PC-9 (cell line): ENCODE data around the gene PTPN18.

Experiments used
- CTCF ChIP-seq: fragments of 200-600 bp; sonication (generic); conservative IDR thresholded peaks from 2 replicates; pipeline ENCODE4 v1.6.1; 2017; ENCODE audit warnings: mixed run types, antibody characterized with exemption, mild to moderate bottlenecking, moderate library complexity
- EZH2 ChIP-seq: fragments of 200-600 bp; sonication (generic); IDR thresholded peaks from 2 replicates; pipeline ENCODE4 v1.8.0; 2017; ENCODE audit warnings: antibody characterized with exemption, low read depth

DNA sequence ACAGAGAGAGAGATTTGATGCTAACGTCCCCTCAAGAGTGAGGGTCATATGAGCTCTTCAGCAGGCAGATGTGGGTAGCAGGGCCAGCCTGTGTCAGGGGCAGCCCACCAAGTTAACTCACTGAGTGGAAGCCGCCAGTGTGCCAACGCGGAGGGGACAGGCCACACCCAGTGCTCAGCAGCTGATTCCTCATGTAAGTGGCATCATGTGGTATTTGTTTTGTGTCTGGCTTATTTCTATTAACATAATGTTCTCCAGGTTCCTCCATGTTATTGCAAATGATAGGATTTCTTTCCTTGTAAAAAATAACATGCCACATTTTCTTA is 9.2 kb upstream of the PTPN18 start:
- TF ChIP-seq CTCF (no peak), EZH2 (no peak)
